A549 treated with Hydrocortisone at 1 μM for 4 hours (cell line): ENCODE measurements around the gene CASP5. TPM values are rescaled to one million over a fixed set of nuclear protein-coding genes. Genes with fewer than 3 reads are reported as not detected.

Source experiments
- total RNA-seq: library from RNA; stranded (reverse); fragments of 200-300 nt; extraction: Qiagen RNA extraction; gene quantifications from 5 replicates; pipeline ENCODE4 v1.2.3, GENCODE V29; 2022

Gene CASP5
- total RNA-seq = not detected in 5 replicates

DNA sequence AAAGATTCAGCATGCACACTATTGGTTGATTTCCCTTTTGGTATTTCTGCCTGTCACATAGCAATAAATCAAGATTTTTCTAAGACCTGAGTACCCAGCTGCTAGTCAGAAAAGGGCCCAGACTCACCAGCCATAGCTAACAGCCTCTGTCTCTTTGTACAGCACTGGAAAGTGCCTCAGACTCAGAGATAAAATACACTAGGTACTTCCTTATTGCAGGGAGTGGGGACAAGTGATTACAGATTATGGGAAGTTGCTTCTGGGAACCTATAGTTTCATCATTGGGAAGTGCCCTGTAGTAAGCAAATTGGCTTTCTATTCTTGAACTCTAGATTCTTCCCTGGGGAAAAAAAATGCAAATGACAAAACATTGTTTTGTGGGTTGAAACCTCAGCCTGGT lies at the start of gene CASP5:
Gene CASP5 (minus strand): TSS at position 166 of the 400 bp plus-strand sequence. CDS start 32 bp downstream, at position 134.

DNA sequence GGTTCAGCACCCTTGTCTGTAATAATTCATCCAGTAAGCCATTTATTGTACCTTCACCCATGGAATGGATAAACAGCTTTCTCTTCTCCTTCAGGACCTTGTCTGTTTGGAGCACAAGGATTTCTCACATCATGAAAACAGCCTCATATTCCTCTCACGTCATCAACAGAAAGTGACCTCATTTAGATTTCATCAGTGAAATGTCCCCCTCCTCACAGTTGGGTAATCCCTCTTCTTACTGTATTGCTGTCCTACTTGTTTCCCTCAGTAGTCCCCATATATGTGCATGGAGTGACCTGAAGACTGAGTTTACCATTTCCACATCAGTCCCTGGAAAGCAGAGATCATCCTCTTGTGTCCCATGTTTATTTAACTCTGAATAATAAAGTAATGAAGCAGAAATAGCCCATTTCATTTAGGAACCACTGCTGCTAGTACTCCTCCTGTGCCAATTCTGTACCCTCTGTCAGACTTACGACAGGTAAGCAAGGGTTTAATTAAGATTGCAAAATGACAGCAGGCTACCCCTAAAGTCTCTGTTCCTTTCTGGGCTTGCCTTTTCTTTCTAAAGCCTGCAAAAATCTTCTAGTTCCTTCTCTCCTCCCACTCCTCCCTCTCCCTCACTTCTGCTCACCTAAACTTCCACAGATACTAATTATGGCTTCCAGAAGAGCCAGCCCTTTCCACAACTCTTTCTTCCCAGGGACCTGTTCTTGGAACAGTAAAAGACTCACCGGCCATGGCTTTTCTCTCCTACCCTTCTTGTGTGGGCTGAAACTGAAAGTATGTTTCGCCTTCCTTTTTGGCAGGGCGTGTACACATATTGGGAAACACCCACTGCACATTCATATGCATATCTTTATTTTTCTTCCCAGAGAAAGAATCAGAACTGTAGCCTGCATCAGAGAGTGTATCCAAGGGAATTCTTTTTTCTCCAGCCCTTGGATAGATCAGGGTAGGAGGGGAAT lies 21.9 kb upstream of the CASP5 start, which contains the start of gene CARD16:
Gene CARD16 (minus strand): TSS at position 779 of the 968 bp plus-strand sequence. CDS start 38 bp downstream, at position 741.

DNA sequence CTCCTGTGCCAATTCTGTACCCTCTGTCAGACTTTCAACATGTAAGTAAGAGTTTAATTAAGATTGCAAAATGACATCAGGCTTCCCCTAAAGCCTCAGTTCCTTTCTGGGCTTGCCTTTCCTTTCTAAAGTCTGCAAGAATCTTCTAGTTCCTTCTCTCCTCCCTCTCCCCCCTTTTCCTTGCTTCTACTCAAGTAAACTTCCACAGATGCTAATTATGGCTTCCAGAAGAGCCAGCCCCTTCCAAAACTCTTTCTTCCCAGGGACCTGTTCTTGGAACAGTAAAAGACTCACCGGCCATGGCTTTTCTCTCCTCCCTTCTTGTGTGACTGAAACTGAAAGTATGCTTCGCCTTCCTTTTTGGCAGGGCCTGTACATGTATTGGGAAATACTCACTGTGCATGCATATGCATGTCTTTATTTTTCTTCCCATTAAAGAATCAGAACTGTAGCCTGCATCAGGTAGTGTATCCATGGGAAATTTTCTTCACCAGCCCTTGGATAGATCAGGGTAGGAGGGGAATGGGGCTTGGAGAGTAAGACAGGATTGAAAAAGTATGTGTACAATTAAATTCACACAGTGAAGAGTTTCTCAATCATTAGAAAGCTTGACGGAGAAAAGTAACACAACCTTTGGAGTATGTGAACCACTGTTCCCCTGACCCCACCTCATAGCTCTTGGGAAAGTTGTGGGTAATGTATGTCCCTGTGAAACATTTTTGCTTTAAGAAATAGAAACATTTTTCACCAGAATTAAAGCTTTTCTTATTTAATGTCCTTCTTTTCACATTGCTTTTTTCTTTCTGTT lies 12.0 kb upstream of the CASP5 start, which contains the start of gene CASP1:
Gene CASP1 (minus strand): TSS at position 332 of the 808 bp plus-strand sequence. CDS start 31 bp downstream, at position 301.

DNA sequence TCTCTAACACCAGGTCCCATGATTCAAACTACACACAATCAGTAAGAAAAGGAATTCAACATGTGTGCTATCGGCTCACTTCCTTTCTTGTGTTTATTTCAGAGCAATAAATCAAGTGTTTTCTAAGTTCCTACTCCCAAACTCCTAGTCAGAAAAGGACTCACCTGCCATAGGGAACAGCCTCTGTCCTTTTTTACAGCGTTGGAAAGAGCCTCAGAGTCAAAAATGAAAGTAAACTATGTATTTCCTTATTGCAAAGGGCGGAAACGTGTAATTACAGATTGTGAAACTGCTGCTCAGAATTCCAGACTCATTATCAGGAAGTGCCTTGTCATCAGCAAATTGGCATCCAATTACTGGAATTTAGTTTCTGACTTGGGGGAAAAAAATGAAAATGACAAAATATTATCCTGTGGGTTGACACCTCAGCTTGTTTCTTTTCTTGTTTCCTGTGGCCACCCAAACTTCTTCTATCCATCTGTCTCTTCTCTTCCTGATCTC lies 54.6 kb downstream of the CASP5 start, which contains the start of gene CASP4:
Gene CASP4 (minus strand): TSS at position 220 of the 501 bp plus-strand sequence. CDS start 49 bp downstream, at position 171.

Other genes with a start within 250 kb of the CASP5 start
- gene CASP12, start 124.7 kb downstream of the CASP5 start, total RNA-seq = not detected in 5 replicates
- gene CASP4, start 54.6 kb downstream of the CASP5 start, total RNA-seq = 3.8 to 5.7 TPM (median 5.0 TPM) in 5 replicates
- 0.22 to 0.47 TPM (median 0.37 TPM) in 4 of 5 replicates, not detected in the other for gene CASP1, start 12.0 kb upstream of the CASP5 start, total RNA-seq
- 0.15 to 0.25 TPM in 2 of 5 replicates, not detected in the others for gene CARD16, start 22.2 kb upstream of the CASP5 start, total RNA-seq
- gene CARD18, start 116.6 kb upstream of the CASP5 start, total RNA-seq = not detected in 5 replicates